OCI-LY7 (cell line): ENCODE measurements around the gene ANGPT4. TPM values are rescaled to one million over a fixed set of nuclear protein-coding genes. Genes with fewer than 3 reads are reported as not detected.

ENCODE experiments used
- BruUV-seq: library from RNA; stranded (reverse); fragments of 400-500 nt; replicated peaks from 2 replicates; lab custom pipeline; 2021; lab: Mats Ljungman, UMichigan
- CTCF ChIA-PET: fragments of 300-600 bp; sonication (Branson Sonifier 250); formaldehyde crosslinking; loops from one replicate; lab custom pipeline; 2022; ENCODE audit warnings: antibody characterized with exemption; ENCODE audit not compliant: unreplicated experiment; lab: Charles Lee
- POLR2A ChIA-PET: fragments of 300-600 bp; sonication (Branson Sonifier 250); formaldehyde crosslinking; loops from one replicate; lab custom pipeline; 2022; ENCODE audit warnings: antibody characterized with exemption; lab: Charles Lee
- DNase-seq: peaks from one replicate; pipeline ENCODE4 v3.0.0-alpha.2; 2015; ENCODE audit warnings: low spot score
- H2AFZ ChIP-seq: fragments of 200-600 bp; sonication (generic), shearing (Covaris generic); 2 replicates; pipeline ENCODE4 v1.6.1; 2014; ENCODE audit warnings: mild to moderate bottlenecking, antibody characterized with exemption, low read length, moderate library complexity
- H3K27ac ChIP-seq: fragments of 200-600 bp; sonication (generic); 2 replicates; pipeline ENCODE4 v1.5.1; 2014; ENCODE audit warnings: mixed run types, low read depth, mild to moderate bottlenecking, moderate library complexity, low read length, inconsistent platforms; ENCODE audit not compliant: poor library complexity, severe bottlenecking
- H3K36me3 ChIP-seq: fragments of 200-600 bp; sonication (generic); 2 replicates; pipeline ENCODE4 v1.6.1; 2014; ENCODE audit warnings: mild to moderate bottlenecking, antibody characterized with exemption, low read length, moderate library complexity, mixed read lengths; ENCODE audit not compliant: insufficient read depth
- H3K4me1 ChIP-seq: fragments of 200-600 bp; sonication (generic); 2 replicates; pipeline ENCODE4 v1.5.1; 2014; ENCODE audit warnings: mild to moderate bottlenecking, low read length; ENCODE audit not compliant: insufficient read depth, poor library complexity, severe bottlenecking
- H3K4me2 ChIP-seq: fragments of 200-600 bp; sonication (generic); 2 replicates; pipeline ENCODE4 v1.6.1; 2014; ENCODE audit warnings: mild to moderate bottlenecking, low read length
- H3K4me3 ChIP-seq: fragments of 200-600 bp; sonication (generic); 2 replicates; pipeline ENCODE4 v1.5.1; 2014; ENCODE audit warnings: mild to moderate bottlenecking, low read depth, low read length; ENCODE audit not compliant: poor library complexity, severe bottlenecking
- H3K79me2 ChIP-seq: fragments of 200-600 bp; sonication (generic); 2 replicates; pipeline ENCODE4 v1.6.1; 2016; ENCODE audit warnings: low read depth, mild to moderate bottlenecking, low read length, moderate library complexity, mixed read lengths; ENCODE audit not compliant: insufficient read depth
- H3K9me2 ChIP-seq: fragments of 200-600 bp; sonication (generic); 2 replicates; pipeline ENCODE4 v1.6.1; 2016; ENCODE audit warnings: mild to moderate bottlenecking, low read length, mixed read lengths; ENCODE audit not compliant: insufficient read depth
- H3K9me3 ChIP-seq: fragments of 200-600 bp; sonication (generic); 2 replicates; pipeline ENCODE4 v1.6.1; 2014; ENCODE audit warnings: mild to moderate bottlenecking, mixed run types, low read length, mixed read lengths
- H4K20me1 ChIP-seq: fragments of 200-600 bp; sonication (generic); 2 replicates; pipeline ENCODE4 v1.6.1; 2014; ENCODE audit warnings: mild to moderate bottlenecking, antibody characterized with exemption, low read length, moderate library complexity, mixed read lengths; ENCODE audit not compliant: insufficient read depth
- EZH2phosphoT487 ChIP-seq: fragments of 200-600 bp; sonication (generic); IDR thresholded peaks from 2 replicates; pipeline ENCODE4 v1.6.1; 2018; ENCODE audit warnings: low read depth, borderline replicate concordance, mild to moderate bottlenecking, mixed run types, antibody characterized with exemption, low read length, moderate library complexity, mixed read lengths
- intact Hi-C: fragments of 100-400 bp; cut with micrococcal nuclease; formaldehyde crosslinking; loops from one replicate; pipeline ENCODE4 v1.10.0; 2022; ENCODE audit not compliant: unreplicated experiment
- total RNA-seq, 2 experiments: library from RNA; depleted of rRNA in 1 of 2; stranded (reverse); fragments of >200 nt in 1 of 2; shearing (Covaris generic) in 1 of 2; gene quantifications; 2 replicates each; pipeline ENCODE4 v1.2.3, GENCODE V29; 2014 to 2022
- TF ChIP-seq, protein P1 (sequence below): fragments of 200-600 bp; sonication (generic); conservative IDR thresholded peaks from 2 replicates; pipeline ENCODE4 v1.5.1; 2014; ENCODE audit warnings: mild to moderate bottlenecking, antibody characterized with exemption, low read length, moderate library complexity, mixed read lengths

ANGPT4 gene
- total RNA-seq, 2 experiments from 2014 or later, result not detected

DNA sequence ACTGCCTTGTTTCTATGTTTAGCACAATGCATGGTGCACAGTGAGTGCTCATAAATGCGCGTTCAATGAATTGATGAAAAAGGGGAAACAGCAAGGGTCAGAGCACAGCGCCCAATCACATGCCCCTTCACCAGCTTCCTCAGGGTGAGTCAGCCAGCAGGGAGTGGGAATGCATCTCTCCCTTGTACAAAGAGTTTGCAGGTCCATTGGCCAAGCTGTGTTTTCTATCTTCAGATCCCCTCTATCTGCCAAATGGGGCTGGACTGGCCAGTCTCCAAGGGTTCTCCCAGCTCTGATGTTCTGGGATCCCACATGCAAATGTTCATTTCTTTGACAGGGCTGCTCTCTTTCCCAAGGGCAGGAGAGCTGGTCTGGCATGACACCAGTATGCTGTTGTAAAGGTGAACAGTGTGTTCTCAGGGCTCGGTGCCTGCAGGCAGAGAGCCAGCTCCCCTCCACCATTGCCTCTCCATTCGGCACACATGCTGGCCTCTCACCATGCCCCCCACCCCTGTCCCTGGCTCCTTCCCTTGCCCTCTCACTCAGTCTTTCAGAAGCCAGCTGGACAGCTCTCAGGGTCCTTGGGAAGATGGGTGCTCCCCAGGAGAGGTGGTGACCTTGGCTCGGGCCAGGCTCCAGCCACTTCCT lies 25.0 kb downstream of the ANGPT4 start:
- Histone ChIP-seq H4K20me1 (no peaks in the 10 kb centered on the region), H2AFZ (no peak overlapping the region), H3K4me2 (no peak overlapping the region), H3K4me1 (no peaks in the 10 kb centered on the region), H3K79me2 (no peaks in the 10 kb centered on the region), H3K4me3 (no peak overlapping the region), H3K9me2 (no peaks in the 10 kb centered on the region), H3K9me3 (no peaks in the 10 kb centered on the region), H3K36me3 (no peaks in the 10 kb centered on the region), H3K27ac (no peak overlapping the region)
- ChIA-PET POLR2A (no interaction called here), CTCF (no interaction called here)
- DNase-seq, result no peak
- TF ChIP-seq EZH2phosphoT487, result no peak
- TF ChIP-seq, protein P1, sequence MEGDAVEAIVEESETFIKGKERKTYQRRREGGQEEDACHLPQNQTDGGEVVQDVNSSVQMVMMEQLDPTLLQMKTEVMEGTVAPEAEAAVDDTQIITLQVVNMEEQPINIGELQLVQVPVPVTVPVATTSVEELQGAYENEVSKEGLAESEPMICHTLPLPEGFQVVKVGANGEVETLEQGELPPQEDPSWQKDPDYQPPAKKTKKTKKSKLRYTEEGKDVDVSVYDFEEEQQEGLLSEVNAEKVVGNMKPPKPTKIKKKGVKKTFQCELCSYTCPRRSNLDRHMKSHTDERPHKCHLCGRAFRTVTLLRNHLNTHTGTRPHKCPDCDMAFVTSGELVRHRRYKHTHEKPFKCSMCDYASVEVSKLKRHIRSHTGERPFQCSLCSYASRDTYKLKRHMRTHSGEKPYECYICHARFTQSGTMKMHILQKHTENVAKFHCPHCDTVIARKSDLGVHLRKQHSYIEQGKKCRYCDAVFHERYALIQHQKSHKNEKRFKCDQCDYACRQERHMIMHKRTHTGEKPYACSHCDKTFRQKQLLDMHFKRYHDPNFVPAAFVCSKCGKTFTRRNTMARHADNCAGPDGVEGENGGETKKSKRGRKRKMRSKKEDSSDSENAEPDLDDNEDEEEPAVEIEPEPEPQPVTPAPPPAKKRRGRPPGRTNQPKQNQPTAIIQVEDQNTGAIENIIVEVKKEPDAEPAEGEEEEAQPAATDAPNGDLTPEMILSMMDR, result no peak
- intact Hi-C loops, result no loop called here
- no TSS peak for BruUV-seq

DNA sequence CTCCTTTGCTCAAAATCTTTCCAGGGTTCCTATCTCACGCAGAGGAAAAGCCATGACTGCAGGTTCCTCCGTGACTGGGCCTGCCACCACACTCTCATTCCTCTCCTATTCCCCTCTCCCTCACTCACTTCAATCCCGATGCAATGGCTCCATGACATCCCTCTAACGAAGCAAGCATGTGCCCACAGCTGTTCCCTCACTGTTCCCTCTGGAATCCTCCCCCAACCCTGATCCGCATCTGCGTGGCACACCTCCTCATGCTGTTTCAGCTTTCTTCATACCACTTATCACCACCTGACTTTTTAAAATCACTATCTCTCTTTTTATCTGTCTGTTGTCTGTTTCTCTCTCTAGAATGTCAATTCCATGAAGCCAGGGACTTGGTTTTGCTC lies 25.5 kb downstream of the ANGPT4 start:
- CTCF ChIA-PET, result no interaction called here

More for the DNA sequence above, 25.5 kb downstream of the ANGPT4 start:
- intact Hi-C loops, result no loop called here
- Histone ChIP-seq H3K9me2 (no peaks in the 10 kb centered on the region), H2AFZ (no peak overlapping the region), H3K4me2 (no peak overlapping the region), H3K36me3 (no peaks in the 10 kb centered on the region), H3K4me1 (no peaks in the 10 kb centered on the region), H3K4me3 (no peak overlapping the region), H3K9me3 (no peaks in the 10 kb centered on the region), H3K79me2 (no peaks in the 10 kb centered on the region), H3K27ac (no peak overlapping the region), H4K20me1 (no peaks in the 10 kb centered on the region)
- no peak for DNase-seq
- POLR2A ChIA-PET, result no interaction called here
- TF ChIP-seq, protein P1, result no peak
- no peak for TF ChIP-seq EZH2phosphoT487
- no TSS peak for BruUV-seq
